Ramos (cell line): ENCODE data around the gene CLIC4.
"Not testable (repeated sequence)": the region's sequence is repeated elsewhere in the genome, so short reads cannot be mapped to it uniquely, and the experiment has no call there.

ENCODE experiments used
- in situ Hi-C: fragments of 300-500 bp; cut with MboI; formaldehyde crosslinking; loops from one replicate; pipeline ENCODE4 v1.14.3; 2022; ENCODE audit warnings: low sequenced_read_pairs; ENCODE audit not compliant: unreplicated experiment

Gene CLIC4

DNA sequence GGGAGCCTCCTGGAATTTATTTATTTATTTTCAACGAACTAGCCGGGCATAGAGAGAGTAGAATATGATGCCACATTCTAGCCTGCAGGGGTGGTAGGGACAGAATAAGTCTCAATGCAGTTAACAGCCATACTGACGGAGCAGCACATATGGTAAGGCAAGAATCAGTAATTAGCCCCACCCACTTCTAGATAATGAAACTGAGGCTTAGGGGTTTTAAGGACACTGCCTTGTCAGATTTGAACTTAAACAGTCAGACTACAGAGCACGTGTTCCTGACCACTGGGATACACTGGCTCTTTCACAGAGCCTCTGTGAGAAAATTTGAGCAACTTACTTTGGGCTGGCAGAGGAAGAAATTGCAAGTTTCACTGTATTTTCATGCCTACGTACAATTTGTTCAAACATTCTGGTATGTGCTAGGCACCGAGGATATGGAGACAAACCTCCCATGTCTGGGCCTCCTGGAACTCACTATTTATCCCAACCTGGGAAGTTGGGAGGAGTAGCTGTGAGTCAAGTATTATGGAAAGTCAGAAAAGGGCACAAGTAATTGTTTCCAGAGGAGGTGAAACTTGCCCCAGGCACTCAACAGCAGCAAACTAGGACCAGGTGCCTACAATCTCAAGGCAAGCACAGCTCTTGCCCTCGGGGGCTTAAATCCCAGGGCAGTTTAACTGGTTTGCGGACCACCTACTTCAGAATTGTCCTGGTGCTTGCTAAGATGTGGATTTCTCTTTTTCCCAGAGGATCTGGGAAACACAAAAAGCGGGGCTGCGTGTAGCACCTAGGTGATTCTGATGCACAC lies 1.6 kb upstream of the CLIC4 start:
- in situ Hi-C loops = no loop called here

DNA sequence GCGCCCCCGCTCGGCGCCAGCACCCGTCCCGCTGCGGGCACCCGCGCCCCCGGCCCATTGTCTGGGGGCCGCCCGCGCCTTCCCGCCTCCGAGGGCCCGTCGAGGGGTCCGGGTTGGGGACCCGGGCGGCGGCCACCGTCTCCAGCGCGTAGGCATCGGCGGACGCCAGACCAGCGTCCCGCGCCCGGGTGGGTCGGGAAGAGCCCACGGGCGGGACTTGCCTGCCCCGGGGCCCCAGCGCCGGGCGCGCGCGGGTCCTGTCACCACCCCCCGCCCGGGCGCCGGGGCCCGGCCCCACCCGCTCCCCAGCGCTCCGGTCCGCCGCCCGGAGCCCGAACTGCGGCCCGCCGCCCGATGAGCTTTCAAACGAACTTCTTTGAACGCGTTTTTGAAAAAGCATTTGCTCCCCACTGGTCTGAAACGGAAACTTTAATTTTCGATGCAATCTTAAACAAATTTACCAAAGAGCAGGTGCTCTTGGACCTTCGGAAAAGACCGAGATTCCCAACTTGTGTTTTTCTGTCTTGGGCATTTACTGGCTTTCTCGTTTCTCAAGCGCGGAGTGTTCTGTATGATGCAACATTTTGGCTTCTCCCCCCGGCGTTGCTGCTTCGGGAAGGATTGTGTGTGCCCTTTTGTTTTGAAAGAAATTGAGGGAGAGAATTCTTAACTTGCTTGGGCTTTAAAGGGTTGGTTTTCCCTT lies 615 bp downstream of the CLIC4 start:
- in situ Hi-C loops = no loop called here

DNA sequence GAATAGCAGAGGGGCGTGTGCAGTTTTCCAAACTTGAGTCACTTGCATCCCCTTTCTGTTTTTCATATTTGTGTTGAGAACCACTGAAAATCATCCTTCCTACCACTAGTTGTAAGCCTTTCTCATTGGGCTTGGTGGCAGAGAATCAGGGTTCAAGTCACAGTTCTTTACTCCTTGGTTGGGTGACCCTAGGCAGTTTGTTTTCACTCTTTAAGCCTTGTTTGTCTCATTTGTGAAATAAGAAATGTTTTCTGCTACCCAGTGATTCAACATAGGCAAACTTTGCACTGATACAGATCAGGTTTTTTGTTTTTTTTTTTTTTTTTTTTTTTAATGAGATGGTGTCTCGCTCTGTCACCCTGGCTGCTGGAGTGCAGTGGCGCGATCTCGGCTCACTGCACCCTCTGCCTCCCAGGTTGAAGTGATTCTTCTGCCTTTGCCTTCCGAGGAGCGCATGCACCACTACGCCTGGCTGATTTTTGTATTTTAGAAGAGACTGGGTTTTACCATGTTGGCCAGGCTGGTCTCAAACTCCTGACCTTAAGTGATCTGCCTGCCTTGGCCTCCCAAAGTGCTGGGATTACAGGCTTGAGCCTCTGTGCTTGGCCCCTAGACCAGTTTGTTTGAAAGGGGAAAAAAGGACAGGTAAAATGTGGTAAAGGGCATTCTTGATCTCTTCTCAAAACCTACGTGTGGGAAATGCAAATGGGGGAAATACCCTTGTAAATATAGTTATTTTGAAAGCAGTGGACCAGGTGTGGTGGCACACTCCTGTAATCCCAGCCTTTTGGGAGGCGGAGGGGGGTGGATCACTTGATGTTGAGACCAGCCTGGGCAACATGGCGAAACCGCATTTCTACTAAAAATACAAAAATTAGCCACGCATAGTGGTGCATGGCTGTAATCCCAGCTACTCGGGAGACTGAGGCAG lies 3.2 kb downstream of the CLIC4 start:
- in situ Hi-C loops = no loop called here

DNA sequence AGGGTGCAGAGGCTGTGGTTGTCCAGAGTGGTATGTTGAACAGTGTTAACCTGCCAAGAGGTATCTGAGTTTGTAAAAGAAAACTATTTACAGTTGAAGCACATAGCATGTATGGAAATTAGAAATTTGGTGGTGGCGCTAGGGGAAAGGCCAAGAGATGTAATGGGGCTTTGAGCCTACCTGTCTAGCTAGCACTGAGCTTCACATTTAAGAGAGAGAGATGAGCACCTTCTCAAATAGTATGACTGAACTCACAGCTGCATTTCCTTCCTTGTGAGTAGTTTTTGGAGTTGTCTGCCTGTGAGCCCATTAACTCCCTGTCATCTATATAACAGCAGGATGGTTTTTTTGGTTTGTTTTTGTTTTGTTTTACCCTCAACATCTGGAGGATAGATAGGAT lies 4.0 kb downstream of the CLIC4 start:
- in situ Hi-C loops = no loop called here

DNA sequence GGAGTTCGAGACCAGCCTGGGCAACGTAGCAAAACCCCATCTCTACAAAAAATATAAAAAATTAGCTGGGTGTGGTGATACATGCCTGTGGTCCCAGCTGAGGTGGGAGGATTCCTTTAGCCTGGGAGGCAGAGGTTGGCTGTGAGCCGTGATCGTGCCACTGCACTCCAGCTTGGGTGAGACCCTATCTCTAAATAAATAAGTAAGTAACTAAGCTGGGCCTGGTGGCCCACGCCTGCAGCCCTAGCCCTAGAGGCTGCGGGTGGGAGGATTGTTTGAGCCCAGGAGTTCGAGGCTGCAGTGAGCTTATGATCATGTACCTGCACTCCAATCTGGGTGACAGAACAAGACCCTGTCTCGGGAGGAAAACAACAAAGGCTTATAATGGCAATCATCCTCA lies 4.6 kb downstream of the CLIC4 start:
- in situ Hi-C loops = no loop called here

DNA sequence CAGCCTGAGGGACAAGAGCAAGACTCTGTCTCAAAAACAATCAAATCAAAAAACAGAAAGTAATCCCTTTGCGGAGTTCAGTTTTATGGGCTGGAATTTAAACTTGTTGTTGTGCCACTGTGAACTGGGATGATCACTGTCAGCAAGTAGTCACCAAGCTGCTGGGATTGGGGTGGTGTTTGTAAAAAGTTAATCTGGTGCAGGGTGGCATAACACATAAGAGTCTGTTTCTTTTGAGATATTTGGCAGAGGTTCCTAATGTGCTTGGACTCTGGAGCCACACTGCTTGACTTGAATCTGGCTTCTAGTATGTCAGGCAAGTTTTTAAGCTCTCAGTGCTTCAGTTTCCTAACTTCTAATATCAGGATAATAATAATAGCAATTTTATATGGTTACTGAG lies 6.6 kb downstream of the CLIC4 start:
- in situ Hi-C loops = no loop called here

DNA sequence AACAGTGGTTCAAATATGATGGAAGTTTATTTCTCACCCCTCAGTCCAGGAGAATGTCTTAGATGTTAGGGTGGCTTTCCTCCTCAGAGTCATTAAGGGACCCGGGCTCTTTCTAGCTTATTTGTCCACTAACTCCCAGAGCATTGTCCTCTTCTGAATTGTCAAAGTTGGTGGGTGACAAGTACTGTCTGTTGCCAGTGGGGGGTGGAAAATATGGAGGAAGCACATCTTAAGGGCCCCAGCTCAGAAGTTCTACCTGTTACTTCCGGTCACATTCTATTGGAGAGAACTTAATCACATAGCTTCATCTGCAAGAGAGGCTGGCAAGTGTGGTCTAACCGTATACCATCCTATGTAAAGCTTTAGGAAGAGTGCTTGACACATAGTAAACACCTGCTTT lies 7.1 kb downstream of the CLIC4 start:
- in situ Hi-C loops = no loop called here

DNA sequence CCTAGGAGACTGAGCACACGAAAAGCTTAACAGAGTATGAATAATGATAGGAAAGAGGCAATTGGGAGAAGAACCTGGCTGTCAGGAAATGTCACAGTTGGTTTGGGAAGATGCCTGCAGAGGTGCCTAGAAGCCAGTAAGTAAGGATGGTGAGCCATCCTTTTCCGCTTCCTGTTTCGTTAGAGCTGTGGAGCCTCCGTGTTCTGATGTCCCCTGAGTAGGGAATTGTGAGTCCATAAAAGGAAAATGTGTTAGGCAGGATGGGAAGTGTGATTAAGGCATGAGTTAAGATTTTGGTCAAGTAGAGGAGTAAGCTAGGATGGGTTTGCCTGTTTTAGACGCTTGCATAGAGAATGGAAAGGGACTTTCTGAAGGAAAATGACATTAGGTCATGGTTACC lies 9.0 kb downstream of the CLIC4 start:
- in situ Hi-C loops = no loop called here

DNA sequence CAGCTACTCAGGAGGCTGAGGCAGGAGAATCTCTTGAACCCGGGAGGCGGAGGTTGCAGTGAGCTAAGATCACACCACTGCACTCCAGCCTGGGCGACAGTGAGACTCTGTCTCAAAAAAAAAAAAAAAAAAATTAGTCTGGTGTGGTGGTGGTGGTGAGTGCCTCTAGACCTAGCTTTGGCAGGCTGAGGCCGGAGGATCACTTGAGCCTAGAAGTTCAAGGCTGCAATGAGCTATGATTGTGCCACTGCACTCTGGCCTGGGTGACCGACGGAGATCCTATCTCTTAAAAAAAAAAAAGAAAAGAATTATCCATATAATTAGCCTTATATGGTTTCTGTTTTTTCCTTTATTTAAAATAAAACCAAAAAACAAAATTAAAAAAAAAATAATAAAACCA lies 10.1 kb downstream of the CLIC4 start:
- in situ Hi-C loops = not testable (repeated sequence)

DNA sequence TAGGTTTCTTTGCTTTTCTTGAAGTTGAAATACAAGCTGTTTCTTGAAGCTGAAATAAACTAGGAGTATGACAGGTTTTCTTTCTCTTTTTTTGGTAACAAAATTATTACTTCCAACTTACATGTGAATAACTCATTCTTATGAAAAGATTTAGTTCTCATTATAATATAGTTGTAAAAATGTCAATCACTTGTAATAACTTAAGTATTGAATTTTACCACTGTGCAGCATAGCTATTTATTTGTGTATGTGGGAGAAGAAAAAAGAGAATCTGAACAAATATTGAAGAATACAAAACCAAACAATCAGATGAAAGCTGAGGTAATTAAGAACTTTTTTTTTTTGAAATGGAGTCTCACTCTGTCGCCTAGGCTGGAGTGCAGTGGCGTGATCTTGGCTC lies 11.1 kb downstream of the CLIC4 start:
- in situ Hi-C loops = no loop called here

DNA sequence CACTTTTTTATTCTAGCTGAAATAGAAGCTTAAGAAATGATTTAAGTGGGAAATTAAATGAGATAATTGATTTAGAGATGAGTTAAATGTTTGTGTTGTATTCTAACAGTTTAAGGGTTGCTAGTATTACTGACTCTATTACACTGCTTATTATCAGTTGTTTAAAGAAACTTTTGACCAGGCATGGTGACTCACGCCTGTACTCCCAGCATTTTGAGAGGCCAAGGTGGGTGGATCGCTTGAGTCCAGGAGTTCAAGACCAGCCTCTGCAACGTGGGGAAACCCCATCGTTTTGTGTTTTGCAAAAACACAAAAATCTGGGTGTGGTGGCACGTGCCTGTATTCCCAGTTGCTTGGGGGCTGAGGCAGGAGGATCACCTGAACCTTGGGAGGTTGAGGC lies 14.2 kb downstream of the CLIC4 start:
- in situ Hi-C loops = no loop called here

DNA sequence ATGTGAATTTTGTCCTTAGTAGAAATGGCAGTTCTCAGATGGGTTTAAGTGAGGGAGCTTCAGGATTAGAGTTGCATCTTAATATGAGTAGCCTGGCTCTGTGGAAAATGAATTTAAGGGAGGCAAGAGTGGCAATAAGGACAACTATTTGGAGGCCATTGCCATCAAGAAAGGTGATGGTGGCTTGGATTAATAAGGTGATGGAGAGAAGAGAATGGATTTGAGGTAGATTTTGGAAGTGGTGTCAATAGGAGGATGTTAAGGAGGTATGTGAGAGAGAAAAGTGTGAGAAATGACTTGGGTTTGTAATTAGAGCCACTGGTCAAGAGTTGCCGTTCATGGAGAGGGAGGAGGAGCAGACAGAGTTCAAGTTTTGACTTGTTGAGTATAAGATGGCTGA lies 16.3 kb downstream of the CLIC4 start:
- in situ Hi-C loops = no loop called here

DNA sequence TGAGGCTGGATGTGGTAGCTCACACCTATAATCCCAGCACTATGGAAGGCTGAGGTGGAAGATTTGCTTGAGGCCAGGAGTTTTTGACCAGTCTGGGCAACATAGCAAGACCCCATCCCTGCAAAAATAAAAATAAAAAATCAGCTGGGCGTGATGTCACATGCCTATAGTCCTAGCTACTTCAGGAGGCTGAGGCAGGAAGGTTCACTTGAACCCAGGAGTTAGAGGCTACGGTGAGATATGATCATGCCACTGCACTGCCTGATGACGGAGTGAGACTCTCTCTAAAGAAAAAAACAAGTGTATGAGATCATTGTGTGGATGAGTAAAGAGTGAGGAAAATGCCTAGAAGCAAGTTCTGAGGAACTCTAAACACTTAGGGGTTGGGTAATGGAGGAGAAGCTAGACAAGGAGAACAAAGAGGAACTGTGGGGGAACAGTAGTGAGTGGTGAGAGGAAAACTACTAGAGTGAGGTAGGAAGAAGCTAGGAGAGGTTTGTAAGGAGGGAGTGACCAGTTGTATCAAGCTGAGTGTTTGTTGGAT lies 17.0 kb downstream of the CLIC4 start:
- in situ Hi-C loops = no loop called here

DNA sequence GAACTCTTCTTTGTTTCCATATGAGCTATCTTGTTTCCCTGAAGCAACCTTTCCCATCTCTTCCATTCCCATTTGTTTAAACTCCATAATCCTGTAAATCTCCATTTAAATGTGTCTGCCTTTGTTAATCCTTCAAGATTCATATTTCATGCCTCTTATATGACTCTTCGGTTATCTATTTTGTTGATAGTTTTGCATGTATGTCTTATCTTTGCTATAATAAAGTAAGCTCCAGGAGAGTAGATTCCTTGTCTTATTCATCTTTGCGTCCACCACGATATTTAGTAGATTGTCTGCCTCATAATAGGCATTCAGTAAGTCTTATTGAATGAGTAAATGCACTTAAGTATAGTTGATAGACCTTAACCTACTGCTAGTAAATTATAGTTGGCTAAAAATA lies 18.4 kb downstream of the CLIC4 start:
- in situ Hi-C loops = no loop called here

DNA sequence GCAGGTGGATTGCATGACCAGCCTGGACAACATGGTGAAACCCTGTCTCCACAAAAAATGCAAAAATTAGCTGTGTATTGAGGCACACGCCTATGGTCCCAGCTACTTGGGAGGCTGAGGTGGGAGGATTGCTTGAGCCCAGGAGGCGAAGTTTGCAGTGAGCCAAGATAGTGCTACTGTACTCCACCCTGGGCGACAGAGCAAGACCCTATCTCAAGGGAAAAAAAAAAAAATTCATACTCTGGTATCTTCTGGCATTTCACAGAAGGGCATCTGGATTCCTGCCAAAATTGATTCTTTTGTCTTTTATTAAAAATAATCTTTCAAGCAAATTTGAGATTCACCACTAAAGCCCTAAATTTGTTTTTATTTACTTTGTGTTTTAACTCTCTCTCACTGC lies 19.2 kb downstream of the CLIC4 start:
- in situ Hi-C loops = no loop called here

DNA sequence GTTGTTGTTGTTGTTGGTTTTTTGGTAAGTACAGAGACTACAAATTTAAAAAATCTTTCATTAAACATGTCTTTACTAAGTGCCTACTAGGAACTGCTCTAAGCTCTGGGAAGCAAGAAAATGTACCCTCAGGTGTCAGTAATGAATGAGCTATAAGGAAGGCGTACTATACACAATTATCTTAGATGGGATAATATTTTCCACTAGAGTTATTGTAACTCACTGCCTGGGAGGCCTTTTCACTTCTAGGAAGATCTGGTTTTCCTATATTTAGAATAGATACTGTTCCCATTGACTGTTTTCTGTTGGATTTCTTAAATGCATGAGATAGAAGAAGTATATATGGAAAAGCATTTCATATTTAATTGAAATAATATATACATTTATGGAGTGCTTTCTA lies 19.6 kb downstream of the CLIC4 start:
- in situ Hi-C loops = no loop called here

DNA sequence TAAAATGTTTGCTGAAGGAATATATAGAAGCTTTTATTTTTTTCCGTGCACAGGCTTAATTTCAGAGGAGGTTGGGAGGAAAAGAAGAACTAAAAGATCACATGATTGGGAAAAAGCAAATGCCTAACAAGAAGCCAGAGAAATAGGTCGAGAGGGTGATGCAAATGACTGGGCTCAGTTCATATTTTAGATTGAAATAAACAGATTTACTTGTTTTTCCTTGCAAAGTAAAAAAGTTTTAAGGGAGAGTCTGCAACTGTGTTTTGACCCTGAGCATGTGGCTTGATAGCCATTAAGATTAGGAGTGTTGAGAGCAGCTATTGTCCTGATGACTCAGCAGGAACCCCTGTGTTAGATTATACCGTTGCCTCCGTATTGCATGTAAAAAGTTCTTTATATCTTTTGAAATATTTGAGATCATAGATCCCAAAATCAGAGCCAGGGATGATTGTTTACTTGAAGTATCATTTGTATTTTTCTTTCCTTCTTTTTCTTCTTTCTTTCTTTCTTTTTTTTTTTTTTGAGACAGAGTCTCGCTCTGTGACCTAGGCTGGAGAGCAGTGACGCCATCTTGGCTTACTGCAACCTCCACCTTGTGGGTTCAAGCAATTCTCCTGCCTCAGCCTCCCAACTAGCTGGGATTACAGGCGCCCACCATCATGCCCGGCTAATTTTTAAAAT lies 20.2 kb downstream of the CLIC4 start:
- in situ Hi-C loops = no loop called here

DNA sequence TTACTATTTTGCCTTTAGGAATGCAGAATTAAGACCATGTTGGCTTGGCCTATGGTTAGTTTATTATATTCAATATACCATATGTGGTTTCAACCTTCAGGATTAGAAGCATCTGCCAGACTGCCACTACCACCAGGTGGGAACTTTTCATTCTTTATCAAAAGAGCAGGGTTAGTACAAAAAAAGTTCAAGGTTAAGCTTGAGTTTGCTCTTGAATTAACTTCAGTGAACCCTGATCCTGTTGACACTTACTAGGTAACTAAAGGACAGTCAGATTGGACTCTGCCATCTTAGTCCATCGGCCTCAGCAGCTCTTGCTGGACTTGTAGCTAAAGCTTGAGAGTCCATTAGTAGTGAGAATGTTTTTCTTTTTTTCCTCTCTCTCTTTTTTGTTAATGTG lies 22.1 kb downstream of the CLIC4 start:
- in situ Hi-C loops = no loop called here

DNA sequence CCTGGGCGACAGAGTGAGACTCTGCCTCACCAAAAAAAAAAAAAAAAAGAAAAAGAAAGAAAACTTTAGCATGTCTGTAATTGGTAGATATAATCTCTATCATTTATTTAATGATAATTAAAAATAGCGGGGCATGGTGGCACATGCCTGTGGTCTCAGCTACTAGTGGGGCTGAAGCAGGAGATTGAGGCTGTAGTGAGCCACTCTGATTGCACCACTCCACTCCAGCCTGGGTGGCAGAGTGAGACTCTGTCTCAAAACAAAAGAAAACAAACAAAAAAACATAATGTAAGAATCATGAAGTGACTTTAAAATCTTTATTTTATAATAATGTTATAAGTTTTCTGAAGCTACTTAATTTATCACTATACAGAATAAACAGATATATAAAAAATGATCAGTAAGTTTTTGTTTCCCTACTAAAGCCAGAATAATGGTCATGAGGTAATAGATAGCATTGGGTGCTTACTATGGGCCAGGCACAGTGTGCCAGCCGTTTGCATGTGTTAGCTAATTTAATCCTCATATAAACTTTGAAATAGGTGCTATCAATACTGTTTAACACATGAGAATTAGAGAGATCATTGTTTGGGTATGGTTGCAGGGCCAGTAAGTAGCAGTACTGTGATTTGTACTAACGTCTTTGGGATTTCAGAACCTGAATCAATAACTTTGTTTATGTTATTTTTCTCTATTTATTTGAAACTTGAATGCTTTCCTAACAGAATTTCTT lies 23.8 kb downstream of the CLIC4 start:
- in situ Hi-C loops = no loop called here
